GM19395 (cell line): ENCODE results near the gene PZP.

Experiments
- ATAC-seq: cut with Tn5 transposase; IDR thresholded peaks from one replicate; pipeline ENCODE4 v1.9.1; 2021; ENCODE audit warnings: mild to moderate bottlenecking, moderate library complexity; ENCODE audit not compliant: unreplicated experiment

PZP gene

DNA sequence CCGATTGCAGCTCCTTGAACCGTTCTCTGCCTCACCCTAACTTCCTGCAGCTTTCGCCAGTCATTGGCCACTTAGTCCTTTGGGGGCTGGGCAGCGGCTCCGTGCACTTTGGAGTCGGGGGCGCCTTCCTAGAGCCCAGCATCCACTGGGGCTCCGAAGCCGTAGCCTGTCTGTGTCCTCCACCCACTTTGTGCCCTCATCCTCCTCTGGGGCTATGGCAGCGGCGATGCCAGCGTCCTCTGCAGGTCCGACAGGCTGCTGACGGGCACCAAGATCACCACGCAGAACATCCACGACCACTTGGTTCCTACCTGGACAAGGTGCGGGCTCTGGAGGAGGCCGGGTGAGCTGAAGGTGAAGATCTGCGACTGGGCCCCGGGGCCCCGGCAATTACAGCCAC lies 80.7 kb downstream of the PZP start:
- no peak for ATAC-seq

DNA sequence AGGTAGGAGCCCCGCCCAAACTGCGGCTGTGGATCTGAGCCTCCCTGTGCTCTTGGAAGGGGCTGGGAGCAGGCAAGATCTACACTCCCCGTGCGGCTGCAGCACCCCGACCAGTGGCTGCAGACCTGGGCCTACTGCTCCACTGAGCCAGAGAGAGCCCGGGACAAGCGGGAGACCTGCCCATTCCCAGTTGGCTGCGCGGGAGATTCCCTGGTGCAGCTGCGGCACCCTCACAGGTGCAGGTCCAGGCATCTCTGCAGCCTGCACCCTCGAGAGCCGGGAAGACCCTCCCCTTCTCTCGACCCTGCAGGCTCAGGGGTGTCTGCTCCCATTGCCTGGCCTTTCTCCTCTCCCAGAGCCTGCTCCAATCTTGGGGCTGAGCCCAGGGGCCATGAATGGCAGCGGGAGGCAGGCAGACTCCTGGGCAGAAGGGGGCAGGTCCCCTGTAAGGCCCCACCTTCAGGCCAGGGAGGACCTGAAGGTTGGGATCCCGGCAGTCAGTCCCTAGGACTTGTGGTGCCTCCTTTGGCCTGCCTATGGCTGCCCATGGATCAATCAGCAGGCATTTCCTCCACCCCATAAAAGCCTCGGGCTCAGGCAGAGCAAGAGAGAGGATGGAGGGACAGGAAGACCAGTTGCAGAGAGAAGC lies 83.7 kb downstream of the PZP start:
- ATAC-seq, result no peak

DNA sequence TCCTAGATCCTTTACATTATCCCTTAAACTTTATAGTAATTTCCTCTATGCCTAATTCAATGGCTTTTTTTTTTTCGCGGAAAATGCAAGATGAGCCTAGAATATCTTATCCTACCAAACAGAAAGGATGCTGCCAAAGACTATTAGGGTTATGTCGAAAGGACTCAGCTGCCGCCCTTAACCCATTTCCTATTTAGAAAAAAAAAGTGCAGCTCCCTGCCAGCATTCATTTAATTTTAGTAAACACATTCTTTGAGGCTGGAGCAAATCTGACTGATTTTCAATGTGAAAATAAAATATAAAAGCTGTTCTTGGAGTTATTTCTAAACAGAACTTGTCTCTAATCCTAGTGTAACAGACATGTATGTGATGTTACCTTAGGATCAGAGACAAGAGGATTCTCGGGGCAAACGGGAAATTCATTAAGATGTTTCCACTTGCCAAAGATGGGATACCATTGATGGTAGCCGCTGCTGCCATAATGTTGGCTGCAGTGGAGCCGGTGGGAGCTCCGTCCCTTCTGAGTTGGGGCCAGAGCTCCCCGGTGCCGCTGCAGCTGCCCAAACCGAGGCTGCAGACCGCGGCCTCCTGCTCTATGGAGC lies 84.3 kb downstream of the PZP start:
- no peak for ATAC-seq

DNA sequence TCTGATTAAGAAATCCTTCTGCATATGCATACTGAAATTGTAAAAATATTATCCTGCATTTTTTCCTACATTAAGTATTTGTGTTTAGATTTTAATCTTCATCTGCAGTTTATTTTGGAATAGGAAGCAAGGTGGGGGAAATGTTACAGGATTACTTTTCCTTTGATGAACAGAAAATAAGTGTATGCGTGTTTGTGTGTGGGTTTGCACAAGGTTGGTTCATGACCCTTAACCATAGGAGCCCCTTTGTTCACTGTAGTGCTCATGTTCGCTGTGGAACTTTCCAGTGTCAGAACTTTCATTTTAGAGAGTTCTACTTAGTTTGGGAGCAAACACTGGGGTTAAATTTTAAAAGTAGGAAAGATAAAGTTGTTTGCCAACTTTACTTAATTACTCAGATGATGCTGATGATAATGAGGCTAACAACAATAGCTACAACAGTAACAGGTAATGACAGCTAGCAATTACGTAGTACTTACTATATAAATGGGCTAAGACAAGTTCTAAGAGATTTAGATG lies 86.0 kb downstream of the PZP start:
- no peak for ATAC-seq

DNA sequence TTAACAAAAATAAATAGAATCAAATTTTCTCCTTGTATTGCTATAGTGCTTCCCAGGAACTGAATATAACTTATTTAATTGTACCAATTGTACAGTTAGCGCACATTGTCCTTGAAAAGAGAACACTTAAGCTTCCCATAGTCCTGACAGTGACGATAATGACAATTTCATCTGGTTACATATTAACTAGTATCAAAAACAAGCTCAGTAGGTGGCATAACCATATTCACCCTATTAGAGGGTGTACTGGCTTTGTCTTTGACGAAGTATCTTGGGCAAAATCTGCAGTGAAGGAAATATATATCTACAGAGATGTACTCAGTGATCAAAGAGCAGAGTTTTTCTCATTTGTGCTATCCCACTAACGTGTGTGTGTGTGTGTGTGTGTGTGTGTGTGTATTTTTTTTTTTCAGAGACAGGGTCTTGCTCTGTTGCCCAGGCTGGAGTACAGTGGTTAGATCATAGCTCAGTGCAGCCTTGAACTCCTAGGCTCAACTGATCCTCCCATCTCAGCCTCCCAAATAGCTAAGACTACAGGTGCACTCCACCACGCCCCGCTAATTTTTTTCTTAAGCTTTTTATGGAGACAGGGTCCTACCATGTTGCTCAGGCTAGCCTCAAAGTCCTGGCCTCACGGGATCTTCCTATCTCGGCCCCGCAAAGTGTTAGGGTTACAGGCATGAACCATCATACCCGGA lies 87.6 kb downstream of the PZP start:
- no peak for ATAC-seq

DNA sequence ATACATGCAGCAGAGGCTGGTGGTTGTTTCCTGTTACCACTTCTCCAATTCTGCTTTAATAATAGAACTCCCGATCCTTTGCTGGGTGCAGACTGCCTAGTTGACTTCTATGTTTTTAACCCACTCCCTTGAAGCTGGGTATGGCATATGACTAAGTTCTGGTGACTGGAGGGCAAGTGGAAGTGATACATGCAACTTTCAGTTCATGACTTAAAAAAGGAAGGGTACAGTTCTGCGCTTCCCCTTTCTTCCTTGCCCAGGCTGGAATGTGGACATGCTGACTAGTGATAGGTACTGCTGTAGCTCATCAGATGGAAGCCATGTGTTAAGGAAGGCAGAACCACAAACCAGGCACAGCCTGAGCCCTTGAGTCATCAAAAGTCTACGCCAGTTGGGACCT lies 90.0 kb downstream of the PZP start:
- peak; percentile 73 for ATAC-seq

DNA sequence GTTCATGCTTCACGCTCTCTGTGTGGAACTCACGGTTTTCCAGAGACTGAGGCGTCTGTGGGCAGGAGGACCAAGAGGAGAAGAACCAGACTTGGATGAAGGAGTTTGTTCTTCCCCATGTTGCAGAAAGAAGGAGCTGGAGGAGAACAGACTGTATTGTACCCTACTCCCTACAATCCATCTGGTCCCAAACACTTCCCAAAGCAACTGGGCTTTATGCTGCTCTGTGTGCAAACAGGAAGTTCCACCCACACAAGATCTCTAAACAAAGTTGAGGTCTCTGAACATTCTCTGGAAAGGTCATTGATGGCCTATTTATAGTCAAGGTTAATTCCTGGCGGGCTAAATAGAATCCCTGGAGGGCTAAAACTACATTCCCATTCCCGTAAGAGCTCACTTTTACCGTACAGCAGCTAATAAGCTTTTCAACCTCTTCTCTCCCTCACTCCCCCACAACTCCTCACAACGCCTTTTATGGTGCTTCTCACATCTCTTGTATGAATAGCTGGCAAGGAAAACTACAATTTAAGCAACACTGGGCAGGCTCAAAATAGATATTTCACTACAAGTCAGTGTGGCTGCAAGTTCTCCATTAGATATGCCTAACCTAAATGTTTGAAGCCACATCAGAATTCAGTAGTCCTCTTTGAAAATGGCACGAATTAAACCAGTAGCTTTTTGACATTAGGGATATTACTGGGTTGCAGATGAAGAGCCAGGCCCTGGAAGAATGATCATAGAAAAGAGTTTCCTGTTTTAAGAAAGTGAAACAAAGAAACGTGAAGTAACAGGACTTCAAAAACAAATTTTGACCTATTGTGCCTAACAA lies 92.2 kb downstream of the PZP start, which contains the start of gene A2M:
TSS of gene A2M (minus strand) at position 189 of the 829 bp plus-strand sequence. CDS start at position 119, 70 bp downstream.
- no peak for ATAC-seq

DNA sequence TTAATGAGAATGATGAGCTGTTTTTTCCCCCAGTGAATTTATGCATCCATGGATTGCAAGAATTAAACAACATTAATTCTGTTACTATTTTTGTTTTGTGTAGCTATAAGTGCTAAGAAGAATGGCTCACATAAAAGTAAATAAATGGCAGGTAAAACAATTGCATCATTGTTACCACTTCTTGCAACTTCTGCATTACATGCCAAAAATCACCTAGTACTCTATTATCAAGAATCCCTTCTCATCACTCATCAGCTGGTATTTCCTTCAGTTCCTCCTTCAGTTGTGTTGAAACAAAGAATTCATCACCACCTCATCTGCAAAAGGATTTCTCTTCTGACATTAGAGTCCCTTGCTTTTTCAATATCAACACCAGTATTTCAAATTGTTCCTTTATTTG lies 93.2 kb downstream of the PZP start:
- no peak for ATAC-seq

DNA sequence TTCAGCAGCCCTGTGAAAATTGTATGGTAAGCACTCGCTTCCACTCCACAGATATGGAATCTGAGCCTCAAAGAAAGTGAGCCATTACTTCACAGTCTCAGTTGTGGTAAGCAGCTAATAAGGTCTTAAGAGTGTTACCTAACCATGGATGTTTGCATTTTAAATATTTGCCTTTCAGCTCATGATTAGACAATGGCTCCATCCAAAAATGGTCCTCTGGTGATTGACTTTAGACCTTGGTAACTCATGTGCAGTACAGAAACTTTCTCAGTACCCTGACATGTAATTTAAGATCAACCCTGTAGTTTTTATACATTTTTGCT lies 94.2 kb downstream of the PZP start:
- ATAC-seq, result no peak

DNA sequence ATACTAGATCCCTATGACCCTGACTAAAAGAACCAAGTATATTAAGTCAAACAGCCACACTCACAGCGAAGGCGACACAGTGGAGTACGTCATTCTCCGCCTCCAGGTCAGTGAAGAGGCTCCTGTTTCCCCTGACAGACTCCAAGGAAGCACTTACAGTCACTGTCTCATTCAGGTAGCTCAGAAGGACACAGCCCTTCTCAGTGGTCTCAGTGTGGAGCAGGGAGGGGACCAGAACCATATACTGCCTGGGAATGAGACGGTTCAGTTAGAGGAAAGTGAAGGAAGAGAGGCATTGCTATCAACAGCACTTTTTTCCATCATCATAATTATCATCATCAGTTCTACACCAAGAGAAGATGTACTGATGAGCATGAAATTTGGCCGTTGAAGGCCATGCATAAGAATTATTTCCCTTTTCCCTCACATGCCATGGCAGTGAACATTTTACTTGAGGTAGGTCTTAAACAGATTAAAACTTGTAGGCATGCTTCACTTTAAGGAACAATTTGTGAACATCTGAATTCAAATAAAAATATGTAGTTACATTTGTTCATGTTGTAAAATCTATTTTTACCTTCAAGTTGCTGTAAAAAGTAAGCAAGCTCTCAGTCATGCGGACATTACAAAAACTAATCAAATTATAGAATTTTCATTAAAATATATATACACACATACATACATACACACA lies 94.8 kb downstream of the PZP start:
- no peak for ATAC-seq

DNA sequence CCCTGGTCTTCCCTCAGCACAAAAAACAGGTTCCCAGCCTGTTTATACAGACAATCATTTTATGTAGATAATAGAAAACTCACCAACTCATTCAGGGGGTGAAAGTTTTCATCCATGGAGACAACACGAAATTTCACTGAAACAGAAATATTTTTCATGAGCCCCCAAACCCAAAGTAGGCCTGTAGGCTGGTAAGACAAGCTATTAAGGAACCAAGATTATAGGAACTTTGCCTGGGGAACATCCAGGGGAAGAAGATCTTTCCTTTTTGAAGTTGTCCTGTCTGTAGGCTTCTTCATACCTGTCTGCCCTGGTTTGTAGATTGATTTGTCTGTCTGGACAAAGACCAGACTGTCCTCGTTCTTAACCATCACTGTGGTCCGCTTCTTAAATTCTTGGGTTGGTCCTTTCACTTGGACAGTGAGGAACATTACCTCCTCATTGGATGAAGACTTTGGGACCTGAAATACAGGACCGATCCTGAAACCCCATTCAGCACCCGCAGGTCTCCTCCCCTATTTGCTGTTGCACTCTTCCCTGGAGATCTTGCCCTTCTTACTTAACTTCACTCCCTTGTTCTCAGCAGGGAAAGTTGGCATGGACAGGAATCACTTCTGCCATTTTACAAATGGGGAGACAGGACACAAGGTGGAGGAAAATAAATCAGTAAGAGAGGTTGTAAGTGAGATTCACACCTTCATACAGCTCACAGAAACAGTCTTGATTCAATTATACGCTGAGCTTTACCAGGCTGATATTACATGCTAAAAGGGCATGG lies 95.9 kb downstream of the PZP start:
- no peak for ATAC-seq

DNA sequence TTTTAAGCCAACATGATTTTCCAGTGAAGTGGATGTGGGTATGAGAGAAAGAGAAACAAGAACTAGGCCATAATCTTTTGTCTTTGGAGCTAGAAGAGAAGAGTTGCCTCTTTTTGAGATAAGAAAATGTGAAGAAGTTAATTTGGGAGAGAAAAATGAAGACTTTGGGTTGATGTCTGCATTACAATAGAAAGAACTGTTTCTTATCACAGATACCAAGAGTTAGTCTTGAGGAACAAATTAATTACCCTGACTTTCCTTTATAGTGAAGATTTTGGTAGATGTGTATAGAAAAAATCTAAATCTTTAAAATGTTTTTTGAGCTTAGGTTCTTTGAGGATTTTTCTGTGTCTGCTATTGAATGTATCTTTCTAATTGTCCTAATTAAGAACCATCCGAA lies 96.7 kb downstream of the PZP start:
- ATAC-seq, result no peak

DNA sequence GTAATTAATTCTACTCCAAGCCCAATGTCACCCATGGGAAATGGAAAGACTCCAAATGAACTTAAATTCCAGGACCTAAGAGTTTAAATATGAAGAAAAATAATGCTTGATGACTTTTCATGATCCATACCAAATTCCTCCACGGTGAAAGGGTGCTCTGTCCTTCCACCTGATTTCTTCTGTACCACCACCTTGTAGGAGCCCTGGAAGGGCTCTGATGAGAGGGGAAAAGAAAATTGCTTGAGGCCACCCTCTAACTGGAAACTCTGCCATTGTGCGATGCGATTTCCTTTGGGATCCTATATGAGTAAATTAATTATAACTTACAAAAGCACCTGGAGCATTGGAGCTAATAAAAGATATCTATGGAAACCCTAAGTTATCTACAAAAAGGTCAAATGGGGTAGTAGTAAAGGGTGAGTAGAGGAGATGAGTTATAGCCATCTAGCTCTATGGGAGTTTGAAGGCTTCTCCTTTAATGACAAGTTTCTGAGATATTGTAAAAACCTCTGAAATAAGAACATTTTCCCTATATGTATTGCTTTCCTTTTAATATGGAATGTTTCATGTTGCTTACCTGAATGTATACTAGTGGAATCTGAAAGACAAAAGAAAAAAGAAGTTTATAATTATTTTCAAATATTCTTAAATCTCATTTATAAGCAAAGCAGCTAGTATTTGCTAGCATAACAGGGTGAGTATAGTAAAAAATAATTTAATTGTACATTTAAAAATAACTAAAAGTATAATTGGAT lies 98.3 kb downstream of the PZP start:
- ATAC-seq, result no peak

DNA sequence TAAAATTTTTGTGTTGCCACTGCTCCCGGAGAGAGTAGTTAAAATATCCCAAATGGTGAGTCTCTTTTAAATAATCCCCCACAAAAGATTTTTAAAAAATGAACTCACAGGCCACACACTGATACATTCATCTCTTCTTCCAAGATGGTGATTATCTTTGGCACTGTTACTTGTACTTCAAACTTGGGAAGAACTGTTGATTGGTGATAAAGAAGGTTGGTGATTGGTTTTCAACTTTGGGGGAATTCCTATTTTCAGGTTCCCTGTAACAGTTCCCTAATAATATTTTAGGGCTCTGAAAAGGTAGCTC lies 99.0 kb downstream of the PZP start:
- ATAC-seq, result no peak

DNA sequence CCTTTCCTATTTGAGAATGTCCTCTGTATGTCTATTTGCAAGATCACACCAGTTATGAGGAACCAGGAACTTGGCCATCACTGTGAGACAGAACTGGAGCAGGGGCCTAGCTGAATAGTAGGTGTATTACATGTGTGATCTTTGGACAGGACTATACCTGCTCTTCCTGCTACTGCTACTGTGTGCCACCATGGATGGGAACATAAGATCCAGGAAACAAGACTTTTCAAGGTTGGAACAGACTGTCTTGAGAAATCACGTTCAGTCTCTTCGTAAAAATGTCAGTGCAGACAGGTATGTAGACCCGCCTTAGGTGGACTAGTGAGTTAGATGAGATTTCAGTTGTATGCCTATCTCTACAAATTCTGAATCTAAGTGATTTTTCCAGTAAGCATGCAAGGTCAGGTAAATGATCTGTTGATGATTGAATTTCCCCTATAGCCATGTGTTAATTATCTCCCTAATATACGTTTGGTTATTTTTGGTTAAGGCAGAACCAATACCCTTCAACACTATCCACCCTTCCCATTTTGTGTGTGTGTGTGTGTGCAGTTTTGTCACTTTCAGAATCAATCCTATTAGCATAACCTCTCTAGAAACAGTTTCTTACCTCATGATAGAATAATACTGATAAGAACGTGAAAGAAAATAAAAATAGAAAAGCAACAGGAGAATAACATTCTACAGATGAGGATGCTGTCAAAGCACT lies 99.5 kb downstream of the PZP start:
- no peak for ATAC-seq

DNA sequence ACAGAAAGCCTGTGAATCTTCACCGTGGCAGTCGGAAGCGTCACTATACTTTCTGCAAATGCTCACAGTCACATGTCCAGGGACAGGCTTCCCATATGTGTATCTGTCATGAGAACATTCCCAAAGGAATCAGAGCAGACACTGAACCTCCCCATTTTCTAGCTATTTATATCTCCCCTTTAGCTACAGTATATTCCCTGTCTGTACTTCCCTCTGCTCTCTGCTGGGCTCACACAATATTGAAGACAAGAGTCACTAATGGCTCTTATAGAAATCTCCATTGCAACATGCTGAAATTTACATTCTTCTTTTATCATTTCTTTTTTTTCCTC lies 100.7 kb downstream of the PZP start:
- ATAC-seq, result no peak

DNA sequence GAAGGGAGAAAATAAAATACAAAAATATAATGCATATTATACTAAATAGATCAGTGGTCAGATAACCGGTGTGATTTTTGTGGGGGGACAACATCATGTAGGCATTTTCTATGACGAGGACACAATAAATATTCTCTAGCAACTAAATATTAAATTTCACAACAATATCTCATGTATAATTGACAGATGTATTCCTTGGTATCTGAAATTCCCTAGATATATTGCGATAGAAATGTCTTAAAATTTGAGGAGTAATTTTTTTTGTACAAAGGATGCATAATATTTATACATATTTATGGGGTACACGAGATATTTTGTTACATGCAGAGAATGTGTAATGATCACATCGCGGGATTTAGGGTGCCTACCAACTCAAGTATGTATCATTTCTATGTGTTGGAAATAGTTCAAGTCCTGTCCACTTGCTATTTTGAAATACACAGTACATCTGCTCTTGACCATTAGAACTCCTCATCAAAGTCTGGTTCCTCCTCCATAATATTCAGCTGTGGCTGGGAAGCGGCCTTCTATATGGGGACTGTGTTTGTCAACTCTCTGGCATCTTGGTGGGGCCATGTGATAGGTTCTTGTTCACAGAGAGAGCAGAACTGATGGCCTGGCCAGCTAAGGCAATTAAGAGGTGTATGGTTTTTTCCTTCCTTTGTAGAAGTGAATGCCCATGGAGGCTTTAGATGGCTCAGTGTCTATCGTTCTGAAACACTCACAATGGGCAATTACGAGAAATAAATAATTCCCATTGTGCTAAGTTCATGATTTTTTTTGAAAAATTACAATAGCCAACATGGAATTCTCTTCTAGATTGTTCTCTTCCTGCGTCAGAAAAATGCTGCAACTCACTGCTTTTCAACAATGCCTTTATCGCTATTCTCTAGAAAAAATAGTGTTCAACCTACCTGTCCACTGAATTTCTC lies 101.3 kb downstream of the PZP start:
- no peak for ATAC-seq

DNA sequence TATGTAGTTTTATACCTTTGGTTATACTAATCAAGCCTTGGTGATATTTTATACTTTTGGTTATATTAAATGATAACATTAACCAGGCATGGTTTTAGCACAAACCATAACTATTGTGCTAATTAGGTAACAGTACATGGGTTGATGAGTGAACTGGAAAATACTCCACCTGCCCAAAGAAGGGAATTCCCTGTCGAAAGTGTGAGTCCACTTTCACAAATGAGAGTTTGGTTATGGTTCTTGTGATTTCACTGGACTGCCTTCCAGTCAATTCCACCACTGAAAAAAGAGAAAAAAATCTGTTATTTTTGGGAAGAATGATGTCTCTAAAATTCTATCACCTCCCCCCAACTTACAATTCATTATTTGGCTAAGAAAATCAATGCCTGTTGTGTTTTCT lies 102.1 kb downstream of the PZP start:
- ATAC-seq, result no peak
